Peyer's patch (tissue), 4 donors: ENCODE results near the gene SALL4. TPM values are rescaled to one million over a fixed set of nuclear protein-coding genes. Genes with fewer than 3 reads are reported as not detected.
A peak's percentile ranks its signal among the peaks of the same experiment; 100 is the strongest.

ENCODE experiments used
- DNase-seq, 3 donors: peaks; one replicate each; pipeline ENCODE4 v3.0.0-alpha.2; 2017 to 2019
- H3K27ac ChIP-seq, 4 donors: fragments of 200-600 bp; sonication (generic); one replicate each; pipeline ENCODE4 v1.5.1; 2016 to 2019
- H3K27me3 ChIP-seq, 2 donors: fragments of 200-600 bp; sonication (generic); one replicate each; pipeline ENCODE4 v1.5.1; 2019
- H3K36me3 ChIP-seq, 3 donors: fragments of 200-600 bp; sonication (generic); one replicate each; pipeline ENCODE4 v1.5.1; 2016 to 2019
- H3K4me1 ChIP-seq, 4 donors: fragments of 200-600 bp; sonication (generic); one replicate each; pipeline ENCODE4 v1.5.1; 2016 to 2019
- H3K4me3 ChIP-seq, 4 donors: fragments of 200-600 bp; sonication (generic); 1 replicate in 3 of 4; 2 replicates in 1 of 4; pipeline ENCODE4 v1.5.1; 2016 to 2019; ENCODE audit warnings: mild to moderate bottlenecking in 1 of 4
- H3K9me3 ChIP-seq, 4 donors: fragments of 200-600 bp; sonication (generic); one replicate each; pipeline ENCODE4 v1.5.1; 2016 to 2019; ENCODE audit warnings: mild to moderate bottlenecking in 1 of 4
- CTCF ChIP-seq, 6 experiments: fragments of 450-650 bp in 4 of 6; fragments of 200-600 bp in 2 of 6; sonication (generic) in 1 of 6; IDR thresholded peaks; one replicate each; pipeline ENCODE4 v1.5.1; 2017 to 2019; ENCODE audit warnings: antibody characterized with exemption in 6 of 6, mild to moderate bottlenecking in 3 of 6, moderate library complexity in 1 of 6
- POLR2A ChIP-seq, 2 donors: fragments of 450-650 bp; IDR thresholded peaks; one replicate each; pipeline ENCODE4 v1.5.1; 2017; ENCODE audit warnings: antibody characterized with exemption in 2 of 2, mild to moderate bottlenecking in 2 of 2, moderate library complexity in 2 of 2
- total RNA-seq, 4 donors: library from RNA; depleted of rRNA; stranded (reverse); fragments of >200 nt; gene quantifications; one replicate each; pipeline ENCODE4 v1.1.0, GENCODE V29; 2016

Gene SALL4
- total RNA-seq, 4 donors from 2014 or later: 1.7 to 13.2 TPM; not detected in 2

GRCh38 chr20:51735728-51736600, 66.4 kb downstream of the SALL4 start:
- H3K27me3 ChIP-seq: no peaks in the 10 kb centered on the region
- peaks cover 0 to 28% (median 2%) of the 10 kb centered on the region in 4 donors for H3K4me1 ChIP-seq
- TF ChIP-seq CTCF (IDR thresholded peaks at IDR 0.05): peak in 1 of 6 experiments; percentile 21
- TF ChIP-seq POLR2A (IDR thresholded peaks at IDR 0.05): no peak
- H3K27ac ChIP-seq: peak overlapping the region in 2 of 4 donors; percentile 36 to 45
- H3K9me3 ChIP-seq: no peaks in the 10 kb centered on the region
- peak in 2 of 3 donors; percentile 54 to 60 for DNase-seq
- H3K4me3 ChIP-seq: no peak overlapping the region
- H3K36me3 ChIP-seq: no peaks in the 10 kb centered on the region

DNA sequence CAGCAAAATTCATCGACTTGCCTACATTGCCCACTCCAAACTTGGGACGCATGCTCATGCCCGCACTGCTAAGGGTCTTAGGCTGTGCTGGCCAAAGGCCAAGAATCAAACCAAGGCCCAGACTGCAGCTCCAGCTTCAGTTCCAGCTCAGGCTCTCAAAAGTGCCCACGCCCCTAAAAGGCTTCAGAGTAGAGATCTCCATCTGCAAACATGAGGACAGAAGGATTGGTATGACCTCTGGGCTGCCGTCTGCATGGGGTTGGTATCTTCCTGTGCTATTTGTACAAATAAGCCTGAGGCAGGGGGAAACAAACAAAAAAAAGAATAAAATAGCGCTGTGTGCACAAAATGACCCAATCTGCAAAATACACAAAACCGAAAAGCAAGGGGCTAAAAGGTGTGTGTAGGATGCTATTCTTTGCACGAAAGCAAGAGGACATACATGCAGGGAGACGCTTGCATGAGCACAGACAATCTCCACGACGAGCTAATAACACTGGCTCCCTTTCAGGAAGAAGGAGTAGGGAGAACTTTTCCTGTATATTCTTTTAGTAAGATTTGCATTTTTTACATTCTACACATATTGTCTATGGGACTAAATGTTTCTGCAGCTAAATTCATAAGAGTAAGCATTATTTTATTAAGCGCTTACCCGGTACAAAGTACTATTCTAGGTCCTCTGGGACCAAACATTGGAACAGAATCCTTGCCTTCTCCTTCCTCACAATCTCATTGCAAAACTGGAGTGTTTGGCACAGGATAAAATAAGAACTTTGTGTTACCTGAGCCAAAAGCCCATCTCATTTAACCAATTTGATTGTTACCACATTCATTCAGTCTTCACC, 67.2 kb downstream of the SALL4 start:
- Histone ChIP-seq H3K27me3 (no peaks in the 10 kb centered on the region), H3K36me3 (no peaks in the 10 kb centered on the region), H3K4me3 (no peak overlapping the region), H3K27ac (peak overlapping the region in 2 of 4 donors; percentile 36 to 45), H3K9me3 (no peaks in the 10 kb centered on the region), H3K4me1 (peaks cover 0 to 28% (median 2%) of the 10 kb centered on the region in 4 donors)
- DNase-seq: no peak
- TF ChIP-seq POLR2A (IDR thresholded peaks at IDR 0.05) (no peak), CTCF (IDR thresholded peaks at IDR 0.05) (no peak)

DNA sequence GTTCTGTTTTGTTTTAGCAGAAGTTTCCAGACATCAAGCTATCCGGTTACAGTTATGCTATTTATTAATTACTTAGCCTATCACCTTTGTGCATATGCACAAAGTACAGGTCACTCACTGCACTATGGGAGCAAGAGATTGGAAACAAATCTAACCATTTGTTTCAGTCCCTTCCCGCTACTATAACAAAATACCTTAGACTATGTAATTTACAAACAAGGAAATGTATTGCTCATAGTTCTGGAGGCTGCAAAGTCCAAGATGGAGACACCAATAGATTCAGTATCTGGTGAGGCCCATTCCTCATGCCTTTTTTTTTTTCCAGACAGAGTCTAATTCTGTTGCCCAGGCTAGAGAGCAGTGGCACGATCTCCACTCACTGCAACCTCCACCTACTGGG, 69.3 kb downstream of the SALL4 start:
- Histone ChIP-seq H3K9me3 (no peaks in the 10 kb centered on the region), H3K27me3 (no peaks in the 10 kb centered on the region), H3K4me3 (no peak overlapping the region), H3K4me1 (peaks cover 0 to 28% (median 2%) of the 10 kb centered on the region in 4 donors), H3K27ac (peak overlapping the region in 2 of 4 donors; percentile 9 to 80), H3K36me3 (no peaks in the 10 kb centered on the region)
- no peak for DNase-seq
- TF ChIP-seq CTCF (IDR thresholded peaks at IDR 0.05): no peak
- TF ChIP-seq POLR2A (IDR thresholded peaks at IDR 0.05): no peak

Other genes starting within 250 kb of the SALL4 start
- gene ATP9A, start 34.1 kb downstream of the SALL4 start, total RNA-seq: 10 to 100 TPM; 27.2 to 73.1 (median 48.7) TPM